Measurements from ENCODE around the gene APLP2.

DNA sequence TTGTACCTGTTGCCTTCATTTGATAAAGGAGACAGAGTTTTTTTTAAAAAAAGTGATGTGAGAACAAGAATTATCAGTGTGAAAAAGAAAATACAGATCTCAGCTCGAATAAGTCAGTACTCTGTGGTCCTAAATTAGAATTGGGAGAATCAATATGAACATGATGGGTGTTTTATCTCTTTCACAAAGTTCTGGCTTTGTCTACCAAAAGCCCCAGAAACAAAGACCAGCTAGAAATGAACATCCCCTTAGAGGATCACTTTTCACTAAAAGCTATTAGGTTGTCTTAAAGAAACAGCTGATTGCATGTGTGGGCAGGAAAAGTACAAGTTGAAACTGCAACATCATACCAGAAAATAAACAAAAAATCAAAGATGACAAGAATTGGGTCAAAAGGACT is 81.5 kb downstream of the APLP2 start:
- TF ChIP-seq, protein P1, sequence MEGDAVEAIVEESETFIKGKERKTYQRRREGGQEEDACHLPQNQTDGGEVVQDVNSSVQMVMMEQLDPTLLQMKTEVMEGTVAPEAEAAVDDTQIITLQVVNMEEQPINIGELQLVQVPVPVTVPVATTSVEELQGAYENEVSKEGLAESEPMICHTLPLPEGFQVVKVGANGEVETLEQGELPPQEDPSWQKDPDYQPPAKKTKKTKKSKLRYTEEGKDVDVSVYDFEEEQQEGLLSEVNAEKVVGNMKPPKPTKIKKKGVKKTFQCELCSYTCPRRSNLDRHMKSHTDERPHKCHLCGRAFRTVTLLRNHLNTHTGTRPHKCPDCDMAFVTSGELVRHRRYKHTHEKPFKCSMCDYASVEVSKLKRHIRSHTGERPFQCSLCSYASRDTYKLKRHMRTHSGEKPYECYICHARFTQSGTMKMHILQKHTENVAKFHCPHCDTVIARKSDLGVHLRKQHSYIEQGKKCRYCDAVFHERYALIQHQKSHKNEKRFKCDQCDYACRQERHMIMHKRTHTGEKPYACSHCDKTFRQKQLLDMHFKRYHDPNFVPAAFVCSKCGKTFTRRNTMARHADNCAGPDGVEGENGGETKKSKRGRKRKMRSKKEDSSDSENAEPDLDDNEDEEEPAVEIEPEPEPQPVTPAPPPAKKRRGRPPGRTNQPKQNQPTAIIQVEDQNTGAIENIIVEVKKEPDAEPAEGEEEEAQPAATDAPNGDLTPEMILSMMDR (conservative IDR thresholded peaks at IDR 0.05; ENCODE audit: low read depth, low read length), result no peak
- TF ChIP-seq EZH2phosphoT487 (IDR thresholded peaks at IDR 0.05; ENCODE audit: borderline replicate concordance, low read length), result no peak
